HCT116 (cell line): ENCODE results near the gene WBP2NL. TPM values are rescaled to one million over a fixed set of nuclear protein-coding genes. Genes with fewer than 3 reads are reported as not detected.

Source experiments
- ATAC-seq: fragments of 200-7000 bp; cut with Tn5 transposase; 2 replicates; pipeline ENCODE4 v1.9.1; 2020; ENCODE audit warnings: mild to moderate bottlenecking, moderate library complexity
- BruUV-seq: library from RNA; stranded (reverse); fragments of 400-500 nt; replicated peaks from 2 replicates; lab custom pipeline; 2021; lab: Mats Ljungman, UMichigan
- CTCF ChIA-PET: fragments of 300-600 bp; sonication (Branson Sonifier 250); formaldehyde crosslinking; loops from one replicate; lab custom pipeline; 2021; ENCODE audit warnings: antibody characterized with exemption; lab: Charles Lee
- POLR2A ChIA-PET: fragments of 300-600, 350-600 bp; sonication (Branson Sonifier 250); formaldehyde crosslinking; loops from one replicate; lab custom pipeline; 2021; ENCODE audit warnings: antibody characterized with exemption; lab: Charles Lee
- RAD21 ChIA-PET, 2 experiments: fragments of 300-600 bp; sonication (Branson Sonifier 250); formaldehyde crosslinking; loops; one replicate each; lab custom pipeline; 2023; ENCODE audit warnings: low total read pairs in 2 of 2; ENCODE audit not compliant: uncharacterized antibody in 2 of 2, unreplicated experiment in 2 of 2, low non-redundant PET in 1 of 2; lab: Charles Lee
- DNase-seq: peaks from one replicate; pipeline ENCODE4 v3.0.0-alpha.2; 2010; ENCODE audit warnings: low read depth, low spot score
- H2AFZ ChIP-seq: fragments of 200-600 bp; shearing (Covaris generic), sonication (generic); 2 replicates; pipeline ENCODE4 v1.6.1; 2017; ENCODE audit warnings: low read depth, mixed run types, mixed read lengths, antibody characterized with exemption, low read length; ENCODE audit not compliant: poor library complexity, severe bottlenecking
- H3K27ac ChIP-seq: 2 replicates; pipeline ENCODE4 v1.5.1; 2012; ENCODE audit warnings: low read depth, low read length
- H3K27me3 ChIP-seq: fragments of 200-600 bp; sonication (generic); 2 replicates; pipeline ENCODE4 v1.6.1; 2016; ENCODE audit warnings: mixed run types, low read length, mixed read lengths; ENCODE audit not compliant: insufficient read depth
- H3K36me3 ChIP-seq, 2 experiments: fragments of 200-500 bp in 1 of 2; fragments of 200-600 bp in 1 of 2; sonication (Bioruptor generic) in 1 of 2; sonication (generic) in 1 of 2; 2 replicates each; pipeline versions ENCODE4 v1.5.1 to v1.6.1; 2014 to 2016; ENCODE audit warnings: low read length in 2 of 2, inconsistent platforms in 1 of 2, mixed read lengths in 1 of 2, mixed run types in 1 of 2; ENCODE audit not compliant: insufficient read depth in 2 of 2, control insufficient read depth in 1 of 2
- H3K4me1 ChIP-seq, 2 experiments: fragments of 200-600 bp in 1 of 2; sonication (generic) in 1 of 2; 2 replicates each; pipeline versions ENCODE4 v1.5.1 to v1.6.1; 2012 to 2017; ENCODE audit warnings: low read length in 2 of 2, inconsistent platforms in 1 of 2, mild to moderate bottlenecking in 1 of 2, mixed read lengths in 1 of 2, mixed run types in 1 of 2, moderate library complexity in 1 of 2; ENCODE audit not compliant: insufficient read depth in 2 of 2, control insufficient read depth in 1 of 2
- H3K4me2 ChIP-seq: fragments of 200-600 bp; sonication (generic); 2 replicates; pipeline ENCODE4 v1.6.1; 2017; ENCODE audit warnings: mixed run types, low read length, mixed read lengths
- H3K4me3 ChIP-seq, 2 experiments: fragments of 200-600 bp in 1 of 2; sonication (generic) in 1 of 2; replicated peaks in 1 of 2; 2 replicates each; pipeline ENCODE4 v1.5.1; 2011 to 2016; ENCODE audit warnings: low read length in 2 of 2, control low read depth in 1 of 2, low read depth in 1 of 2, mild to moderate bottlenecking in 1 of 2, mixed read lengths in 1 of 2, mixed run types in 1 of 2
- H3K79me2 ChIP-seq: fragments of 200-600 bp; sonication (generic); 2 replicates; pipeline ENCODE4 v1.6.1; 2017; ENCODE audit warnings: mild to moderate bottlenecking, mixed run types, low read length, moderate library complexity, mixed read lengths; ENCODE audit not compliant: insufficient read depth
- H3K9ac ChIP-seq: fragments of 200-600 bp; sonication (generic); 2 replicates; pipeline ENCODE4 v1.6.1; 2016; ENCODE audit warnings: low read length, mixed read lengths
- H3K9me2 ChIP-seq: fragments of 200-600 bp; sonication (generic), shearing (Covaris generic); 2 replicates; pipeline ENCODE4 v1.6.1; 2017; ENCODE audit warnings: mixed run types, mild to moderate bottlenecking, moderate library complexity; ENCODE audit not compliant: insufficient read depth
- H3K9me3 ChIP-seq, 2 experiments: fragments of 200-500 bp in 1 of 2; fragments of 200-600 bp in 1 of 2; sonication (Bioruptor generic) in 1 of 2; sonication (generic) in 1 of 2; 2 replicates each; pipeline ENCODE4 v1.6.1; 2014 to 2017; ENCODE audit warnings: low read length in 2 of 2, mixed read lengths in 2 of 2, inconsistent platforms in 1 of 2, low read depth in 1 of 2, mild to moderate bottlenecking in 1 of 2, mixed run types in 1 of 2, moderate library complexity in 1 of 2; ENCODE audit not compliant: control insufficient read depth in 1 of 2, insufficient read depth in 1 of 2
- H4K20me1 ChIP-seq: fragments of 200-600 bp; sonication (generic), shearing (Covaris generic); 2 replicates; pipeline ENCODE4 v1.6.1; 2017; ENCODE audit warnings: mixed run types, mild to moderate bottlenecking, moderate library complexity; ENCODE audit not compliant: insufficient read depth
- EGR1 ChIP-seq: IDR thresholded peaks from 2 replicates; pipeline ENCODE4 v1.6.1; 2012; ENCODE audit warnings: low read depth
- POLR2A ChIP-seq: IDR thresholded peaks from 2 replicates; pipeline ENCODE4 v1.7.0; 2011; ENCODE audit warnings: borderline replicate concordance; ENCODE audit not compliant: insufficient read depth, insufficient read length; ENCODE audit errors: extremely low read depth
- REST ChIP-seq: IDR thresholded peaks from 2 replicates; pipeline ENCODE4 v1.6.1; 2012; ENCODE audit warnings: low read depth
- SIN3A ChIP-seq: IDR thresholded peaks from 2 replicates; pipeline ENCODE4 v1.6.1; 2012; ENCODE audit warnings: low read depth
- SP1 ChIP-seq: IDR thresholded peaks from 2 replicates; pipeline ENCODE4 v1.6.1; 2012; ENCODE audit warnings: low read depth
- TCF7L2 ChIP-seq: IDR thresholded peaks from 2 replicates; pipeline ENCODE4 v1.7.0; 2011; ENCODE audit warnings: borderline replicate concordance, inconsistent platforms; ENCODE audit not compliant: insufficient read depth, insufficient read length; ENCODE audit errors: extremely low read depth
- ZNF274 ChIP-seq: fragments of 200-500 bp; sonication (Bioruptor generic); IDR thresholded peaks from 2 replicates; pipeline ENCODE4 v1.6.1; 2014; ENCODE audit warnings: mild to moderate bottlenecking, low read depth, low read length, inconsistent platforms
- intact Hi-C: fragments of 100-400 bp; cut with micrococcal nuclease; formaldehyde crosslinking; loops from 2 replicates; pipeline ENCODE4 v1.10.0; 2022
- total RNA-seq: library from RNA; stranded (reverse); gene quantifications from one replicate; pipeline ENCODE4 v1.2.1, GENCODE V29; 2021; ENCODE audit not compliant: unreplicated experiment

WBP2NL gene
- total RNA-seq, 1 experiment from 2014 or later: not detected

- TF ChIP-seq REST (no peak), POLR2A (no peak), ZNF274 (no peak), SP1 (no peak), SIN3A (no peak), TCF7L2 (no peak)
These were observed 52.1 kb downstream of the WBP2NL start (continued) for GRCh38 chr22:42050641-42051180.

- POLR2A ChIA-PET: no interaction called here
These were observed 54.2 kb downstream of the WBP2NL start for GRCh38 chr22:42052765-42053164.

More at GRCh38 chr22:42052765-42053164, 54.2 kb downstream of the WBP2NL start:
- DNase-seq (no peak), ATAC-seq (no peak)
- intact Hi-C loops: no loop called here
- Histone ChIP-seq H4K20me1 (no peaks in the 10 kb centered on the region), H3K79me2 (no peaks in the 10 kb centered on the region), H3K4me1 (no peaks in the 10 kb centered on the region), H3K27me3 (no peaks in the 10 kb centered on the region), H3K4me3 (no peak overlapping the region), H3K9me2 (no peaks in the 10 kb centered on the region), H2AFZ (no peak overlapping the region), H3K4me2 (no peak overlapping the region), H3K36me3 (no peaks in the 10 kb centered on the region), H3K9me3 (peaks cover 7 to 13% of the 10 kb centered on the region in 2 experiments; a peak in 2 of 4 replicates), H3K27ac (no peak overlapping the region), H3K9ac (no peak overlapping the region)
- no TSS peak for BruUV-seq
- ChIA-PET CTCF (no interaction called here), RAD21 (no interaction called here)
- no peak for TF ChIP-seq EGR1
